NCI-H146 (cell line): ENCODE data around the gene TEX28.
"Not testable (repeated sequence)": the region's sequence is repeated elsewhere in the genome, so short reads cannot be mapped to it uniquely, and the experiment has no call there.

Experiments
- DNase-seq: peaks from one replicate; lab custom pipeline; 2025; lab: John Stamatoyannopoulos, UW

Gene TEX28

GRCh38 chrX:154310616-154311536 is 16.0 kb upstream of the TEX28 start:
- DNase-seq, result no peak

GRCh38 chrX:154309041-154309775 is 14.3 kb upstream of the TEX28 start:
- DNase-seq, result no peak

- DNase-seq, result no peak
Measured at GRCh38 chrX:154308108-154308946, 13.4 kb upstream of the TEX28 start.

GRCh38 chrX:154307202-154307601 is 12.3 kb upstream of the TEX28 start:
- no peak for DNase-seq

GRCh38 chrX:154305541-154306205 is 10.7 kb upstream of the TEX28 start:
- no peak for DNase-seq

GRCh38 chrX:154304846-154305245 is 9.9 kb upstream of the TEX28 start:
- no peak for DNase-seq

- DNase-seq, result no peak
Measured at GRCh38 chrX:154303476-154303875, 8.6 kb upstream of the TEX28 start.

GRCh38 chrX:154302998-154303397 is 8.1 kb upstream of the TEX28 start:
- not testable (repeated sequence) for DNase-seq

GRCh38 chrX:154300816-154301215 is 5.9 kb upstream of the TEX28 start:
- DNase-seq, result no peak

GRCh38 chrX:154298312-154298711 is 3.4 kb upstream of the TEX28 start:
- no peak for DNase-seq

- DNase-seq, result no peak
Measured at GRCh38 chrX:154296731-154297130, 1.8 kb upstream of the TEX28 start.

GRCh38 chrX:154295664-154296310 is 863 bp upstream of the TEX28 start, which contains the start of gene TKTL1:
Gene TKTL1, plus strand, starts transcription at chrX:154295795. Its CDS starts 65 bp downstream, at chrX:154295860.
- no peak for DNase-seq

GRCh38 chrX:154286406-154286805 is 8.5 kb downstream of the TEX28 start:
- not testable (repeated sequence) for DNase-seq

- DNase-seq, result not testable (repeated sequence)
Measured at GRCh38 chrX:154284489-154285338, 10.2 kb downstream of the TEX28 start.

- DNase-seq, result not testable (repeated sequence)
Measured at GRCh38 chrX:154269245-154269644, 25.7 kb downstream of the TEX28 start.

- not testable (repeated sequence) for DNase-seq
Measured at GRCh38 chrX:154263072-154263471, 31.9 kb downstream of the TEX28 start.

GRCh38 chrX:154258711-154259110 is 36.2 kb downstream of the TEX28 start:
- not testable (repeated sequence) for DNase-seq

GRCh38 chrX:154257282-154257681 is 37.6 kb downstream of the TEX28 start, which contains the start of gene OPN1MW3:
Gene OPN1MW3, plus strand, starts transcription at chrX:154257582. Its CDS starts 38 bp downstream, at chrX:154257620.
- DNase-seq, result not testable (repeated sequence)

- DNase-seq, result not testable (repeated sequence)
Measured at GRCh38 chrX:154248076-154248475, 46.8 kb downstream of the TEX28 start.
